Measurements from ENCODE around the gene PRR35.

Gene PRR35

DNA sequence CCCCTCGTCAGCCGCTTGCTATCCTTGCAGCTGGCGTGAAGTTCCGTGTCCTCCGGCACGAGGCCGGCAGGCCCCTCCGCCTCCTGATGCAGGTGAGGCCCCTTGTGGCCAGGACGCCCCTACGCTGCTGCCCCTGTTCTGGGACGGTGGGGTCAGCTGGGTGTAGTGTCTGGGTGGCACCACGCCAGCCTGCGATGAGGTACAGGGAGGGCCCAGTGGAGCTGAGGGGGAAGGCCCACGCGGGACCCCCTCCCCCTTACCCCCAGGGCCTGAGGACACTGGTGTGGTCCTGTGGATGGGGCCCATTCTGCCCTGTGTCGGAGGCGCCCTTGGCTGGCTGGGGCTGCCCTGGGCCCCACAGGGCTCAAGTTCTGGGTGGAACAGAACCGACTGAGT is 22.0 kb downstream of the PRR35 start:
- no peak for DNase-seq

DNA sequence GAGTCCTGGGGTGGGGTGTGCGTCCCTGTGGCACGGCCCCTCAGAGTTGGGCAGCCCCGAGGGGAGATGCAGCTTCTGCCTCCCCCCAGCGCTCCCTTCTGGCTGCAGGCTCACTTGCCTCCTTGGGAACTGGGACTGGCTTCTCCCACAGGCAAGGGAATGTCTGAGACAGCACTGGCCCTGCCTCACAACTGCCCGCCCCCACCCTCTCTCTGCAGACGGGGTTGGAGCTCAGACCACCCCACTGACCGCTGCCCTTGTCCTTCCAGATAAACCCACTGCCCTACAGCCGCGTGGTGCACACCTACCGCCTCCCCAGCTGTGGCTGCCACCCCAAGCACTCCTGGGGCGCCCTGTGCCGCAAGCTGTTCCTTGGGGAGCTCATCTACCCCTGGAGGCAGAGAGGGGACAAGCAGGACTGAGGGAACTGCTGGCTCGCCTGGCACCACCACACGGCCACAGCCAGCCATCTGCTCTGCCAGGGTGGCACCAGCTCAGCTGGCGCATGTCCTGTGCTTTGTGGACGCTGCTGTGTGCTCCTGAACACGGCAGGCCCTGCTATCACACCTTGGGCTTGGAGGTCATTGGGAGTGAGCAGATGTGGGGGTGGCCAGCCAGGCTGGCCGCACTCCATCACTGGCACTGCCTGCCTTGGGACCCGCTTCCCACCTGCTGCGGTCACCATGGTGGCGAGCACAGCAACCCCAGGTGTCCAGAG is 22.6 kb downstream of the PRR35 start:
- no peak for DNase-seq

DNA sequence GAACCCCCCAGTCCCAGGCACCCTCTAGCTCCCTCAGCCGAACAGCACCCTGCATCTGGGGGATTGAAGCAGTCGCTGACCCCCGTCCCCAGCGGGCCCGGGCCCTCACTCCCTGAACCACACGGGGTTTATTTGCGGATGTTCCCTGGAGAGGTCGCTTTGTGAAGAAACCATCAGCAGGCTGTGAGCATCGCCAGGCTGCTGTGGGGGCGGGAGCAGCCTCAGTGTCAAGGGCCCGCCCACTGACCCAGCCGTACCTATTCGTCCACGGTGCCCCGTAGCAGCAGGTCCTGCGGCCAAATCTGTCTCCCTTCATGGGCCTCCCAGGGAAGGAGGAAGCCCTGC is 23.2 kb downstream of the PRR35 start:
- DNase-seq: peak; percentile 42

DNA sequence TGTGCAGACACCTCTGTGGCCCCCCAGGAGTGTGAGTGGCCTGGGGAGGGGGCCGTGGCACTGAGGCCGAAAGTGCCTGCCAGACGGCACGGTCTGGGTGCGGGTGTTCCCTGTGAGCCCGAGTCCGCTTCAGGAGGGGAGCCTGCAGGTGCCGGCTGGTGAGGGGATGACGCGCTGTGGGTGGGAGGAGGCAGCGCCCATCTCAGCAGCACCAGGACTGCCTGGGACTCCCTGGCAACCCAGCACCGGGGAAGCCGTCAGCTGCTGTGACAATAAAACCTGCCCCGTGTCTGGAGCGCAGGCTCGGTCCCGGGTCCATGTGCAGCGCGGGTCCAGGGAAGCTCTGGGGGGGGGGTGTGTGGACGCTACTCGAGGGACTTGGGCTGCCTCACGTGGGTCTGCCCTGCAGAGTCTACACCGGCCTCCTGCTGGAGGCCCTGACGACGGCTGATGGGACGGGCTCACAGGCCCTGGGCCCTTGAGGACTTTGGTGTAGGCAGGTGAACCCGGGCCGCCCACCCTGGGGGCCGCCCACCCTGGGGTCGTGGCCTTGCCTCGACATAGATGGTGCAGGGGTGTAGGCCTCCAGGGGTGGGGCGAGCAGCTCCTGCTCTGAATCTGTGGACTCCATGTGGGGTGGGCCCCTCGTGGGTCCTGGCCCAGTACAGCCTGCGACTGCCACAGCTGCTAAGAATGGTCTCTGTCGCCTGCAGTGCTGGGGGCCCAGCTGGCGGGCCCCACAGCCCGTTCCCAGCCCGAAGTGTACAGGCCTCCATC is 23.8 kb downstream of the PRR35 start:
- peak; percentile 42 for DNase-seq

DNA sequence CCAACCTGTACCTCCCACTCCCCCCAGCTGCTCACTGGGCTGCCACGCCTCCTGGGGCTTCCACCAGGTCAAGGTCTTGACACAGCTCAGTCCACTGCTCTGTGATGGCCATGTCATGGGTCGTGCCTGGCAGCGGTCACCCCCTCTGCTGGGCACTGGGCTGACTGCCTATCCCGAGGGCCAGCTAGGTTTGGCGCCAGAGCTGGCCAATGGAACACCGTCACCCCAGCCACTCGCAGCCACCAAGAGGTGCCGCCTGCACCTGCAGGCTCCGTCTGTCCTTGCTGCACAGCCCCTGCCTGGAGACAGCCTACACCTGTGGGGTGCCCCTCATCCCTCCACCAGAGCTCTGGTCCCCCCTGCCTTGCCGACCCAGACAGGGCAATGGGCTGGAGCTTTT is 25.2 kb downstream of the PRR35 start:
- DNase-seq: peak; percentile 20

DNA sequence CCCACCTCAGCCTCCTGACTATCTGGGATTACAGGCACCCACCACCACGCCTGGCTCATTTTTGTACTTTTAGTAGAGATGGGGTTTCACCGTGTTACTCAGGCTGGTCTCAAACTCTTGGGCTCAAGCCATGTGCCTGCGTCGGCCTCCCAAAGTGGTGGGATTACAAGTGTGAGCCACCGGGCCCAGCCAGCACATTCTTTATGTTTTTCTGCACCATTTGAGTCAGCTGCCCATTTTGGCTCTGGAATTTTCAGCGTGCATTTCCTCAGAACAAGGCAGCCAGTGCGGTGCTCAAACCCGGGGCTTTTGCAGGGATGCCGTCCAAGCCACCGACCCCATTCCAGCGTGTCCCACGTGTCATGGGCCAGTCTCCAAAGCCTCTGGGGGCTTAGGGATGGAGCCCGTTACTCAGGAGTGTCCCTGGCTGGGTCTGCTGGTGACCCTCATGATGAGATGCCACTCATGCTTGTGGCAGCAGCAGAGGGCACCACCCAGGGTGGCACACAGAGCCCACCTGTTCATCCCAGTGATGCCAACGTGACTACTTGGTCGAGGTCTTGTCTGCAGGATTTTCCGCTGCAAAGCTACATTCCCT is 26.0 kb downstream of the PRR35 start:
- no peak for DNase-seq

DNA sequence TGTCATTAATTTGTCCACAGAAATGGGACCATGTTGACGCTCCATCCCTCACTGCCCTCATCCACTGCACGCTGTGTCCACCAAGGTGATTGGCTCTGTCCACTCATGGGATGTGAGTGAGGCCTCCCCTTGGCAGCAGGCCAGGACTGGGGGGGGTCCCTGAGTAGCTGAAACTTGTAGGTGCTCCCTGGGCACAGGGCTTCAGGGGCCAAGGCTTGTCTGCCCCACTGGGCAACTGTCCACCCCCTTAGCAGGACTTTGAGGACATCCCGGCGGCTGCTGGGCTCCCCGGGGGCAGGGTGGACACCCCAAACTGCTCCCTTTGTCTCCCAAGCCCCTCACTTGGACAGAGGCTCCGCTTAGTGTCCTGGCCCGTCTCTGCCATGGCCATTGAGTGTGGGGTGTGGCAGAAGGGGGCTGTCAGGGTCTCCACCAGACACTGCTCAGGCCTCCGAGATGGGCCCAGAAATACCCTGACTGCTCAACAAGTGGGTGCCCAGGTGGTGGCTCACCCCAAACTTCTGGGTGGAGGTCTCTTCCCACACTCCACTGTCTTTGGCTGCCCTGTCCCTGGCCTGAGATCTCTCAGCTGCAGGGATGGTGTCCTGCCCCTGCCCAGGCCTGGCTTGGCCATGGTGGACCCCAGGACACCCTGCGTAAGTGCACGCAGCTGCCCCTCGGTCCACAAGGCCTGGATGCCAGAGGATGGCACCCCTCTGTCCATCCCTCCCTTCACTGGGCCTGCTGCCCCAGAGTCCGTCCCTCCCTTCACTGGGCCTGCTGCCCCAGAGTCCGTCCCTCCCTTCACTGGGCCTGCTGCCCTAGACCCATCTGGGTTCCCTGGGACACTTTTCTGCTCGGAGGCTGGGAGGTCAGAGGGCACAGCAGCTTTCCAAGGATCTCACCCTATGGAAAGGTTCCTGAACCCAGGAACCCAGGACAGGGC is 26.7 kb downstream of the PRR35 start:
- no peak for DNase-seq

DNA sequence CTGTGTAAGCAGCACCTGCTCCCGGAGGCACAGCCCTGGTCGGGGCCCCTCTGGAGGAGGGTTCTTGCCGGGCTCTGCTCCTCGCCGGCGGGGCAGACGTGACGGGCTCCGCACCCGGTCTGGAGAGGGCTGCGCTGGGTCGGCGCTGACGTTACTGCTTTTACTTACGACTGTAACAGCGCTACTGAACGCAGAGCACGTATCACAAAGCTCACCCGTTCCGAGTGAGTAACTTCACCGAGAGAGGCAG is 28.4 kb downstream of the PRR35 start:
- DNase-seq: no peak

DNA sequence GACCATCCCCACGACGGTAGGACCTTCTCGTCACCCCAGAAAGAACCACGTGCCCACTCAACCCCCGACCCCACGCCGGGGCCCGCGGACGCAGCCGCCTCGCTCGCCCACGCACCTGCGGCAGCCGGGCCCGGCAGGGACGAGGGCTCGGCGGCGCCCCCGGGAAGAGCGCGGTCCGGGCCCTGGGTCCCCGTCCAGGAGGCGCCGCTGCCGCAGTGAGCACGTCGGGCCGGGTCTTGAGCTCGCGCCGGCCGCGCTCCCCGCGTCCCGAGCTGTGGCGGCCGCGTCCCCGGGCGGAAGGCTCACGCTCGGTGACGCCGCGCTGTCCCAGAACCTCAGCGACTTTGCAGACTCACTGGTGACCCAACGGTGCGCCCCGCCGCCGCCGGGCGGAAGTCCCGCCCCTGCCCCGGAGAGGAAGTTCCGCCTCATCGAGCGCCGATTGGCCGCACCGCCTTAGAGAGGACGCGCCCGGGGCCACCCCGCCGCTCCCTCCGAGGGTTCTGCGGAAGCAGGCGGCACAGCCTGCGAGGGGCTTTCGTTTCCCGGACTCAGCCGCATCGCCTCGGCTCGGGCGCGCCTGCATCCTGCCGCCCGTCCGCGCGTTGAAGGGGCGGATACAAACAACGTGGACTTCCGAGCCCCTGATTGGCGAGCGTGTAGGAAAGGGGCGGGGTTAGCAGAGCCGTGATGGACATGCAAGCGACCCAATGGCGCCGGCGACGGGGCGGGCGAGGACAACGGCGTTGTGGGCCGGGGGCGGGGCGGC is 28.9 kb downstream of the PRR35 start:
- DNase-seq: peak; percentile 97

DNA sequence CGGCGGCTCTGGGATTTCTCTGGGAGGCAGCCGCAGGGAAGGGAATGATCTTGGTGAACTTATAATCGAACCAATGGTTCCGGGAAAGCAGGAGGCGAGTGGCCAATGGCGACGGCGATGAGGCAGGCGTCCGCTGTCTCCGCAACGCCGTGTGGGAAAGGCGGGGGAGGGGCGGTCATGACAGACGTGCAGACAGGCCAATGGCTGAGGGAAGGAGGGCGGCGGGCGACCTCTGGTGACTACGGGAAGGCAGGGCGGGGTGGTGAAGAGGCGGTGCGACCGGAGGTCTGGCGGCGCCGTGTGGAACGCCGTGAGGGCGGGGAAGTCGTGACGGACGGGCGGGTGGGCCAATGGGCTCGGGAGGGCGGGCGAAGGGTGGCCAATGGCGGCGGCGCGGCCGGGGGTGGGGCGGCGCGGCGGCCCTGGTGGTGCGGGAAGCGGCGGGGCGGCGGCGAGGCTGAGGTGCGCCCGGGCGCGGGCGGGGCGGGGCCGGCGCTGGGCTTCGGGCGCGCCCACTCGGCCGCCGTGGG is 29.5 kb downstream of the PRR35 start, which contains the start of gene RAB40C:
Gene RAB40C, plus strand, starts transcription at position 409 of the 530 bp plus-strand sequence. CDS start 226 bp downstream, outside the sequence.
- peak; percentile 97 for DNase-seq

DNA sequence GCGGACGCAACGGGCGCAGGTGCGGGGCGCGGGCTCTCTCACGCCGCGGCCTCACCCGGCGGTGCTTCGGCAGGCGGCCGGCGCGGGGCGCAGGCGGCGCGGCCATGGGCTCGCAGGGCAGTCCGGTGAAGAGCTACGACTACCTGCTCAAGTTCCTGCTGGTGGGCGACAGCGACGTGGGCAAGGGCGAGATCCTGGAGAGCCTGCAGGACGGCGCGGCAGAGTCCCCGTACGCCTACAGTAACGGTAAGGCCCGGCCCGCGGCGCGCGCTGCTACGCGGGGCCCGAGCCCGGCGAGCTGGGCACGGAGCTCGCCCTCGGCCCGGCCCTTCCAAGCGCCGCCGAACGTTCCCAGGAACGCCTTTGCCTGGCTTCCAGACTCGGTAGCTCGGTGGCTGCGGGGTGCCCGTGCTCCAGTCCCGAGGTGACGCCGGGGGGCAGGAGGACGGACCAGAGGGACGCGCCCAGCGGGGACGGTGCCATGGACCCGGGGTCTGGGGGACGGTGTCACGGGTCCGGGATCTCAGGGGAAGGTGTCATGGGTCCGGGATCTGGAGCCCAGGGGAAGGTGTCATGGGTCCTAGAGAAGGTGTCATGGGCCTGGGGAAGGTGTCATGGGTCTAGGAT is 30.1 kb downstream of the PRR35 start:
- DNase-seq: peak; percentile 37

DNA sequence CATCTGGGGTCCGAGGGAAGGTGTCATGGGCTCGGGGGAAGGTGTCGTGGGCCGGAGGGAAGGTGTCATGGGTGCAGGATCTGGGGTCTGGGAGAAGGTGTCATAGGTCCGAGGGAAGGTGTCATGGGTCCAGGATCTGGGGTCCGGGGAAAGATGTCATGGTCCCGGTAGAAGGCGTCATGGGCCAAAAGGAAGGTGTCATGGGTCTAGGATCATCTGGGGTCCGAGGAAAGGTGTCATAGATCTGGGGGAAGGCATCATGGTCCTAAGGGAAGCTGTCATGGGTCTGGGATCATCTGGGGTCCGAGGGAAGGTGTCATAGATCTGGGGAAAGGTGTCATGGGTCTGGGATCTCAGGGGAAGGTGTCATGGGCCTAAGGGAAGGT is 30.6 kb downstream of the PRR35 start:
- DNase-seq: no peak

DNA sequence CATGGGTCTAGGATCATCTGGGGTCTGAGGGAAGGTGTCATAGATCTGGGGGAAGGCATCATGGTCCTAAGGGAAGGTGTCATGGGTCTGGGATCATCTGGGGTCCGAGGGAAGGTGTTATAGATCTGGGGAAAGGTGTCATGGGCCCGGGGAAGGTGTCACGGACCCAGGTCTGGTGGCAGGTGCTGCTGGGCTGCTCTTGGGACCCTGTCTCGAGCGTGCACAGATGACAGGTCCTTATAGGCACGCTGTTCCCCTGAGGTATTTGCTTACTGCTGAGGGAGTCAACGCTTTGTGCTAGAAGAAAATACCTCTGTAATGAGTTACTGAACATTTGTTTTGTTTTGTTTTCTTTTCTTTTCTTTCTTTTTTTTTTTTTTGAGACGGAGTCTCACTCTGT is 31.0 kb downstream of the PRR35 start:
- no peak for DNase-seq

DNA sequence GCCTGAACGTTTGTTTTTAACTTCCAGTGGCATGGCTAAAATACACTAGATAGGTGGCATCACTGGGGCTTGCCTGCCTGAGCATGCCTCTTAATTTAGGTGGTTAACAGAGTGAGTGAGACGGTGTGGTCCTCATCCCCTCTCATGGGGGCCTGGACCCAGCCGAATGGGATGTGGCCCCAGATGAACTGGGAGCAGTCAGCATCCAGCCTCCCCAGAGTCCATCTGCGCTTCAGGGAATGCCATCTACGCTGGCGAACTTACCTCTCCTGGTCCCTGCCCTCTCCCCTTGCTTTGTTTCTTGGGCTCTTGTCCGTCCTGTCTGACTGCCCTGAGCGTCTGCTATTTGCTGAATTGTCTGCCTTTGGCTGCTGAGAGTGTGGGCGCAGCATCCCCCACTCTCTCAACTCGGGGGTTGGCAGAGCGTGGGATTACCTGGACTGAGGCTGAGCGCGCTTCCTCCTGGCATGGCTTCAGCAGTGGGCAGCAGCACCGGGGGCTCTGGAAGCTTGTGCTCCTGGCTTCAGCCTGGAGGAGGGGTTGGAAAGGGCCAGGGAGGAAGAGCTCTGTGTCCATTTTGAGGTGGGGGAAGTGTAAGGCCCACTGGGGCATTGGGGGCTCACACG is 31.8 kb downstream of the PRR35 start:
- DNase-seq: no peak

DNA sequence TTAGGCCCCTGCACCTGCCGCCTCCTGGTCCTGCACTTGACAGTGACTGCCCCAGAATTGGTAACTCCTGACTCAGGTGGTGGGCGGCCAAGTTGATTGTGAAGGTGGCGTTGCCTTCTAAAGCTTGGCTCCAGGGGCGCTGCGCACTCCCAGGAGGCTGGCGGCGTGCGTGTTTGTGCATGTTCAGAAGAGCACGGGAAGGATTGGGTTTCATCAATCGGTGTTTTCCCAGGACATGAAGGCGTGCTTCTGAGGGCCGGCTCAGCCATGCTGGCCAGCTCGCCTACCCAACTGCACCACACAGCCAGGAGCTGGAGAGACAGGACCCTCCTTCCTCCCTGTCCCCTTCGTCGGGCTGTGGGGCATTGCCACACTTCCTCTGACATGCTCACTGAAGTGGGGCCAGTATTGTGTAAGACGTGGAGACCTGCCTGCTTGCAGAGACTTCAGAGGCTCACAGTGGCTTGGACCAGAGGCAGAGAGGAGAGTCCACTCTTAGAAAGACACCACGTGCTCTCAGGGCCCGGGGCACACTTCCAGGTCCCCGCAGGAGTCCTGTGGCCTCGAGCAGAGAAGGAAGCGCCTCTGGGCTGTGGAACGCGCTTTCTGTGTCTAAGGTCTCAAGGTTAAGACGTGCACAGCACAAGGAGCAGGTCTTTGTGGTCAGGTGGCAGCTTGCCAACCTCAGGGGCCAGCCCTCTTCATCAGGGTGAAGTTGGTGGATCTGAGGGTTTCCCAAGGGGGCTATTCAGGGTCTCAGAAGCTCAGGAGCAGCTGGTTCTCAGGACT is 32.5 kb downstream of the PRR35 start:
- peak; percentile 61 for DNase-seq

DNA sequence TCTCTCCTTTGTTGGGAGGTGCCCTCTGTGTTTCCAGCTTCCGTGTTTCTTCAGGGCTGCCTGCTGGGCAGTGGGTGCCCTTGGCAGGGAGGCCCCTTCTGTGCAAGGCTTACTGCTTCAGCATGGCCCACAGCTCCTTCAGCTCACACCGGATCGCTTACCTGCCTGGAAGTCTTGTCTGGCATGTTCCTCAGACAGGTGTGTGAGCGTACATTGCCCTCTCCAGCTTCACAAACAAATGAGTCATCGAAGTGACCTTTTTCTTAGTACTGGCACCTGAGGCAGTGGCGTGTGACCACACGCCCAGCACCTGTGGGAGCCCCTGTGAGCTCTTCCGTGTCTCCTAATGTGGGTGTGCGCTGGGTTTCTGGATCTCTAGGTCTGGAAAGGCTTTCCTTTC is 33.2 kb downstream of the PRR35 start:
- no peak for DNase-seq

DNA sequence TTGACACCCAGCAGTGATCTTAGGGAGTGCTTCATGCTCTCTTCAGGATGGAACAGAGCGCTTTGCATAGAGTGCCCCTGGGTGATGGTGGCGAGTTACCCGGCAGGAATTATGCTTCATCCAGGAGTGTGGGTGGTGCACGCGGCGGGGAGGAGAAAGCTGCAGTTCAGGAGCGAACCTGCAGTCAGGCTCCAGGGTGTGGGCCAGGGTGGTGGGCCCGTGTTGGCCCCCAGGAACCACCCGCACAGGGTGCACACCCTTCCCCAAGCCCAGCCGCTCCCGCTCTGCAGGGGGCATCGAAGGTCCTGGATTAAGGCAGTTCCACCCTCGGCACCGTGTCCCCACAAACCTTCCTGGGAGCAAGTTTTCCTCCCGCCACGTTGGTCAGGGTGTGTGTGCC is 33.6 kb downstream of the PRR35 start:
- DNase-seq: no peak

DNA sequence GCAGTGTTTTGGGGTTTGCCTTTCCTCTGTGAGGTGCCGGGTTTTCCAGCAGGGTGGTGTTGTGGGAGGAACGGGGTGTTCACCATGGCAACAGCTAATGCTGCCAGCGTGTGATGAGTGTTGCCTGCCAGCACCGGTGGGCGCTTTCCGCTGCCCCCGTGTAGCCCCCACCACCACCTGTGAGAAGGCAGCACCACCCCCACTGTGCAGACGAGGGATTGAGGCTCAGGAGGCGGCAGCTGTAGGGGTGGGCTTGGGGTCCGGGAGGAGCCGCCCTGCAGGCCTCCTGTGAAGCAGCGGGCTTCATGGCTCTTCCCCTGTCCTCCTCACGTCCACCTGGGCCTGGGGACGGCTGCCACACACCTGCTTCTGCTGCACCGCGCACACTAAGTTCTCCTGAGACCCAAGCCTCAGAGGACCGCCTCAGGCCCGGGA is 34.9 kb downstream of the PRR35 start:
- DNase-seq: no peak

DNA sequence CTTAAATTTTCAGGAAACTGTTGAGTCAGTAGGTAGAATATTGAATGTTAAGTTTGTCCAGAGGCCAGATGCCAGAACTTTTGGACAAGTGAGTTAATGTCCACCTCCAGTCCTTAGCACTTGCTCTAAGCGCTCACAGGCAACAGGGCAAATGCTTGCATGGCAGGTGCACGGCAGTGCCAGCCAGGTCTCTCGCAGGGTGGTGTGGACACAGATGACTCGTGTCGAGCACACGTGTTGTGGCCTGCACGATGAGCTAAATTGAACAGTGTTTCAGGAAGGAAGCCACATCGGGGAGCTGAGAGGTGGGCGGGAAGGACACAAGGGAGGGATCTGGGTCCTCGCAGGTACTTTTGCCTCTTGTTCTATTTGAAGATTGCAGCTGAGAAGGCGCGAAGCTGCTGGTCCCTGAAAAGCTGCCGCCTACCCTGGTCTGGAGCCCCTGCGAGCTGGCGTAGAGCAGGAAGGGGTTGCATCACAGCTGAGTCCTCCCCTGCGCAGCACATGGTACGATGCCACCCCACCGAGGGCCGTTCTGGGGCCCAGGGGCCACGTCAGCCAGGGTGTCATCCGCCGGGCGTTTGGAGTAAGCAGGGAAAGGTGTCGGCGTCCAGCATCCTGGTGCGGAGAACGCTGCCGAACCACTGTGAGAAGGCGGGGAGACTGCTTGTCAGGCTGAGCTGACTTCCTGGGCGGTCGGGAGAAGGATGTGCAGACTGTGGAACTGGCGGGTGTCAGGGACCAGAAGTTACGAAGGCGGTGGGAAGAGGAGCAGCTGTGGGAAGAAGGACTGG is 35.9 kb downstream of the PRR35 start:
- DNase-seq: no peak

DNA sequence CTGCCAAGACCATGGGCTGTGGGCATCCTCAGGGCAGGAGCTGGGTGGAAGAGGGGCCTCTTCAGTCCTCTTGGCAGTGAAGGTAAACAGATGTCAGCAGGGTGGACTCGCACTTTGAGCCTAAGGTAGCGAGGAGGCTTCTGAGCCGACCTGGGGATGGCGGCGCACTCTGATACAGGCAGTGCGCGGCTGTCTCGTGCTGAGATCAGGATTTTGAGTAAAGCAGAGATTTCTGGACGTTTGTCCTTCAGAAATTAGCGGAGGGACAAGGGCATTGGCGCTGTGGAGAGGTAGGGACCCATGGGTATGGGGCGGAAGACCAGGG is 36.5 kb downstream of the PRR35 start:
- DNase-seq: no peak

Measured in NCI-H1092 treated with DMSO at 0.1 percent for 48 hours (cell line).